HEK293 (cell line): Measurements from ENCODE around the gene FANCD2OS.

Source experiments
- BCL11B ChIP-seq: fragments of 450-650 bp; formaldehyde crosslinking; IDR thresholded peaks from 2 replicates; pipeline ENCODE4 v1.5.1; 2016; ENCODE audit warnings: low read depth, missing biosample characterization, missing genetic modification characterization
- IKZF3 ChIP-seq: fragments of 450-650 bp; IDR thresholded peaks from 2 replicates; pipeline ENCODE4 v1.5.0; 2018; ENCODE audit warnings: missing biosample characterization, mild to moderate bottlenecking, missing genetic modification characterization, moderate library complexity
- OSR2 ChIP-seq: fragments of 450-650 bp; formaldehyde crosslinking; IDR thresholded peaks from 2 replicates; pipeline ENCODE4 v1.5.1; 2016; ENCODE audit warnings: missing biosample characterization, missing genetic modification characterization
- SP2 ChIP-seq: fragments of 450-650 bp; formaldehyde crosslinking; IDR thresholded peaks from 2 replicates; pipeline ENCODE4 v1.5.1; 2016; ENCODE audit warnings: missing biosample characterization, missing genetic modification characterization
- YY2 ChIP-seq: fragments of 450-650 bp; formaldehyde crosslinking; IDR thresholded peaks from 2 replicates; pipeline ENCODE4 v1.5.1; 2016; ENCODE audit warnings: missing biosample characterization, missing genetic modification characterization
- ZBTB8A ChIP-seq: fragments of 450-650 bp; formaldehyde crosslinking; IDR thresholded peaks from 2 replicates; pipeline ENCODE4 v1.5.1; 2016; ENCODE audit warnings: missing biosample characterization, missing genetic modification characterization
- ZIC2 ChIP-seq: fragments of 450-650 bp; formaldehyde crosslinking; IDR thresholded peaks from 2 replicates; pipeline ENCODE4 v1.5.1; 2016; ENCODE audit warnings: missing biosample characterization, missing genetic modification characterization
- ZNF132 ChIP-seq: fragments of 450-650 bp; formaldehyde crosslinking; IDR thresholded peaks from 2 replicates; pipeline ENCODE4 v1.5.1; 2017; ENCODE audit warnings: missing biosample characterization, missing genetic modification characterization, borderline replicate concordance
- ZNF133 ChIP-seq: fragments of 450-650 bp; formaldehyde crosslinking; IDR thresholded peaks from 2 replicates; pipeline ENCODE4 v1.5.1; 2016; ENCODE audit warnings: missing biosample characterization, missing genetic modification characterization
- ZNF19 ChIP-seq: fragments of 450-650 bp; formaldehyde crosslinking; IDR thresholded peaks from 2 replicates; pipeline ENCODE4; 2016; ENCODE audit warnings: missing biosample characterization, missing genetic modification characterization, low read depth
- ZNF2 ChIP-seq: fragments of 450-650 bp; formaldehyde crosslinking; IDR thresholded peaks from 2 replicates; pipeline ENCODE4 v1.5.1; 2016; ENCODE audit warnings: missing biosample characterization, missing genetic modification characterization
- ZNF335 ChIP-seq: fragments of 450-650 bp; formaldehyde crosslinking; conservative IDR thresholded peaks from 2 replicates; pipeline ENCODE4 v1.5.1; 2016; ENCODE audit warnings: missing biosample characterization, missing genetic modification characterization
- ZNF354C ChIP-seq: fragments of 450-650 bp; formaldehyde crosslinking; IDR thresholded peaks from 2 replicates; pipeline ENCODE4 v1.5.1; 2016; ENCODE audit warnings: missing biosample characterization, missing genetic modification characterization, low read depth, borderline replicate concordance
- ZNF366 ChIP-seq: fragments of 450-650 bp; formaldehyde crosslinking; conservative IDR thresholded peaks from 2 replicates; pipeline ENCODE4 v1.5.1; 2016; ENCODE audit warnings: missing biosample characterization, missing genetic modification characterization
- ZNF391 ChIP-seq: fragments of 450-650 bp; formaldehyde crosslinking; IDR thresholded peaks from 2 replicates; pipeline ENCODE4 v1.5.1; 2016; ENCODE audit warnings: low read depth, missing biosample characterization, missing genetic modification characterization, borderline replicate concordance
- ZNF404 ChIP-seq: fragments of 450-650 bp; formaldehyde crosslinking; IDR thresholded peaks from 2 replicates; pipeline ENCODE4 v1.5.1; 2017; ENCODE audit warnings: missing biosample characterization, missing genetic modification characterization
- ZNF48 ChIP-seq: fragments of 450-650 bp; formaldehyde crosslinking; IDR thresholded peaks from 2 replicates; pipeline ENCODE4 v1.5.1; 2016; ENCODE audit warnings: missing biosample characterization, missing genetic modification characterization
- ZNF501 ChIP-seq: fragments of 450-650 bp; formaldehyde crosslinking; IDR thresholded peaks from 2 replicates; pipeline ENCODE4 v1.5.1; 2016; ENCODE audit warnings: missing biosample characterization, missing genetic modification characterization
- ZNF514 ChIP-seq: fragments of 450-650 bp; formaldehyde crosslinking; IDR thresholded peaks from 2 replicates; pipeline ENCODE4 v1.5.1; 2016; ENCODE audit warnings: missing biosample characterization, missing genetic modification characterization
- ZNF623 ChIP-seq: fragments of 450-650 bp; formaldehyde crosslinking; IDR thresholded peaks from 2 replicates; pipeline ENCODE4 v1.5.1; 2016; ENCODE audit warnings: missing biosample characterization, missing genetic modification characterization
- ZNF654 ChIP-seq: fragments of 450-650 bp; formaldehyde crosslinking; IDR thresholded peaks from 2 replicates; pipeline ENCODE4 v1.5.1; 2016; ENCODE audit warnings: low read depth, missing biosample characterization, missing genetic modification characterization
- ZNF776 ChIP-seq: fragments of 450-650 bp; formaldehyde crosslinking; IDR thresholded peaks from 2 replicates; pipeline ENCODE4 v1.5.0; 2017; ENCODE audit warnings: missing biosample characterization, missing genetic modification characterization, borderline replicate concordance
- TF ChIP-seq, protein P1 (sequence below): fragments of 450-650 bp; formaldehyde crosslinking; IDR thresholded peaks from 2 replicates; pipeline ENCODE4 v1.5.1; 2016; ENCODE audit warnings: missing biosample characterization, missing genetic modification characterization
- TF ChIP-seq, protein P2 (sequence below): fragments of 450-650 bp; formaldehyde crosslinking; IDR thresholded peaks from 2 replicates; pipeline ENCODE4 v1.5.1; 2016; ENCODE audit warnings: missing biosample characterization, missing genetic modification characterization, borderline replicate concordance
- TF ChIP-seq, protein P3 (sequence below): fragments of 450-650 bp; formaldehyde crosslinking; IDR thresholded peaks from 2 replicates; pipeline ENCODE4 v1.5.1; 2016; ENCODE audit warnings: missing biosample characterization, missing genetic modification characterization
- TF ChIP-seq, protein P4 (sequence below): fragments of 450-650 bp; formaldehyde crosslinking; IDR thresholded peaks from 2 replicates; pipeline ENCODE4 v1.5.1; 2016; ENCODE audit warnings: missing biosample characterization, missing genetic modification characterization
- TF ChIP-seq, protein P5 (sequence below): fragments of 450-650 bp; formaldehyde crosslinking; IDR thresholded peaks from 2 replicates; pipeline ENCODE4 v1.5.1; 2016; ENCODE audit warnings: missing biosample characterization, missing genetic modification characterization
- TF ChIP-seq, protein P6 (sequence below): sonication (generic); formaldehyde crosslinking; IDR thresholded peaks from 2 replicates; pipeline ENCODE4 v1.8.1; 2022; ENCODE audit warnings: mild to moderate bottlenecking, moderate library complexity, missing genetic modification reagents

Gene FANCD2OS

DNA sequence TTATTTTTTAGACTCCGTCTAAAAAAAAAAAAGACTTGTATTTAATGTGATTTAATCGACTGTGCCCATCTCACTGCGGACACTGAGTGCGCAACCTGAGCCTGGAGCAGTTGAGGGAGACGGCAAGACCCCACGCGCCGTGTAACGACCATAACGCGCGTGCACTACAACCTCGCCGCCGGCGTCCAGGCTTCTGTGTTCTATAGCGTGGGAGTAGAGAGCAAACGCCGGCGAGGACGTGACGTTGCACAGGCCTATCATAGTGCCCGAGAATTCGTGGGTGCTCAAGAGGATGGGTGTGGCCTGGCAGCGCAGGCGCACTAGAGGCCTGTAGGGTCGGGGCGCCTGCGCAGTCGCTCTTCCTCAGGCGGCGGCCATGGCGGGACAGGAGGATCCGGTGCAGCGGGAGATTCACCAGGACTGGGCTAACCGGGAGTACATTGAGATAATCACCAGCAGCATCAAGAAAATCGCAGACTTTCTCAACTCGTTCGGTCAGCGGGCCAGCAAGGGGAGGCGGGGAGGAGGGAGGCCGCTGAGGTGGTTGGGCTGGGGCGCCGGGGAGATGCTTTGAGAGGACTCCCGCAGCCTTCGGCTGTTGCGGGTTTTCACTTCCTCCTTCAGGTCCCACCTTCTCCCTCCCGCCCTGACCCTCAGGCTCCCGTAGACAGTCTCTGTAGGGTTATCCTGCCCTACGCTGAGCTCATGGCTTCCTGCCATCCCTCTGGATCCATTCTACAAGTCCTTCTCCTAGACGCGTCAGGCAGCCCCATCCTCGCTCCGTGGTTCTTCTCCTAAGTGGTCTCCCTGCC, 7.5 kb upstream of the FANCD2OS start, which contains the start of gene BRK1 (continued):
- TF ChIP-seq ZNF19 (tag by site-specific recombination) (no peak), ZNF623 (tag by site-specific recombination) (no peak), ZNF776 (no peak), ZNF133 (tag by site-specific recombination) (no peak), ZNF366 (no peak), ZIC2 (tag by site-specific recombination) (0 out of 2 replicates have a peak, but pooled peaks have one; percentile 16), OSR2 (tag by site-specific recombination) (no peak), ZNF501 (tag by site-specific recombination) (peak; percentile 69; the same call in 1 of the 2 replicates), ZNF404 (tag by site-specific recombination) (no peak), SP2 (tag by site-specific recombination) (peak; percentile 61), ZNF391 (tag by site-specific recombination) (0 out of 2 replicates have a peak, but pooled peaks have one; percentile 31), ZNF2 (tag by site-specific recombination) (peak; percentile 62), BCL11B (no peak), ZNF335 (tag by site-specific recombination) (peak; percentile 62), ZNF654 (tag by site-specific recombination) (no peak), ZNF48 (tag by site-specific recombination) (no peak), ZBTB8A (tag by site-specific recombination) (0 out of 2 replicates have a peak, but pooled peaks have one; percentile 24), ZNF132 (tag by site-specific recombination) (no peak), ZNF514 (tag by site-specific recombination) (no peak), IKZF3 (tag by site-specific recombination) (no peak), YY2 (tag by site-specific recombination) (peak; percentile 75; the same call in 1 of the 2 replicates), ZNF354C (tag by site-specific recombination) (no peak)
- TF ChIP-seq, protein P1, sequence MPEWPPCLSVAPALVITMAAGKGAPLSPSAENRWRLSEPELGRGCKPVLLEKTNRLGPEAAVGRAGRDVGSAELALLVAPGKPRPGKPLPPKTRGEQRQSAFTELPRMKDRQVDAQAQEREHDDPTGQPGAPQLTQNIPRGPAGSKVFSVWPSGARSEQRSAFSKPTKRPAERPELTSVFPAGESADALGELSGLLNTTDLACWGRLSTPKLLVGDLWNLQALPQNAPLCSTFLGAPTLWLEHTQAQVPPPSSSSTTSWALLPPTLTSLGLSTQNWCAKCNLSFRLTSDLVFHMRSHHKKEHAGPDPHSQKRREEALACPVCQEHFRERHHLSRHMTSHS (tag by site-specific recombination) = no peak
- TF ChIP-seq, protein P2, sequence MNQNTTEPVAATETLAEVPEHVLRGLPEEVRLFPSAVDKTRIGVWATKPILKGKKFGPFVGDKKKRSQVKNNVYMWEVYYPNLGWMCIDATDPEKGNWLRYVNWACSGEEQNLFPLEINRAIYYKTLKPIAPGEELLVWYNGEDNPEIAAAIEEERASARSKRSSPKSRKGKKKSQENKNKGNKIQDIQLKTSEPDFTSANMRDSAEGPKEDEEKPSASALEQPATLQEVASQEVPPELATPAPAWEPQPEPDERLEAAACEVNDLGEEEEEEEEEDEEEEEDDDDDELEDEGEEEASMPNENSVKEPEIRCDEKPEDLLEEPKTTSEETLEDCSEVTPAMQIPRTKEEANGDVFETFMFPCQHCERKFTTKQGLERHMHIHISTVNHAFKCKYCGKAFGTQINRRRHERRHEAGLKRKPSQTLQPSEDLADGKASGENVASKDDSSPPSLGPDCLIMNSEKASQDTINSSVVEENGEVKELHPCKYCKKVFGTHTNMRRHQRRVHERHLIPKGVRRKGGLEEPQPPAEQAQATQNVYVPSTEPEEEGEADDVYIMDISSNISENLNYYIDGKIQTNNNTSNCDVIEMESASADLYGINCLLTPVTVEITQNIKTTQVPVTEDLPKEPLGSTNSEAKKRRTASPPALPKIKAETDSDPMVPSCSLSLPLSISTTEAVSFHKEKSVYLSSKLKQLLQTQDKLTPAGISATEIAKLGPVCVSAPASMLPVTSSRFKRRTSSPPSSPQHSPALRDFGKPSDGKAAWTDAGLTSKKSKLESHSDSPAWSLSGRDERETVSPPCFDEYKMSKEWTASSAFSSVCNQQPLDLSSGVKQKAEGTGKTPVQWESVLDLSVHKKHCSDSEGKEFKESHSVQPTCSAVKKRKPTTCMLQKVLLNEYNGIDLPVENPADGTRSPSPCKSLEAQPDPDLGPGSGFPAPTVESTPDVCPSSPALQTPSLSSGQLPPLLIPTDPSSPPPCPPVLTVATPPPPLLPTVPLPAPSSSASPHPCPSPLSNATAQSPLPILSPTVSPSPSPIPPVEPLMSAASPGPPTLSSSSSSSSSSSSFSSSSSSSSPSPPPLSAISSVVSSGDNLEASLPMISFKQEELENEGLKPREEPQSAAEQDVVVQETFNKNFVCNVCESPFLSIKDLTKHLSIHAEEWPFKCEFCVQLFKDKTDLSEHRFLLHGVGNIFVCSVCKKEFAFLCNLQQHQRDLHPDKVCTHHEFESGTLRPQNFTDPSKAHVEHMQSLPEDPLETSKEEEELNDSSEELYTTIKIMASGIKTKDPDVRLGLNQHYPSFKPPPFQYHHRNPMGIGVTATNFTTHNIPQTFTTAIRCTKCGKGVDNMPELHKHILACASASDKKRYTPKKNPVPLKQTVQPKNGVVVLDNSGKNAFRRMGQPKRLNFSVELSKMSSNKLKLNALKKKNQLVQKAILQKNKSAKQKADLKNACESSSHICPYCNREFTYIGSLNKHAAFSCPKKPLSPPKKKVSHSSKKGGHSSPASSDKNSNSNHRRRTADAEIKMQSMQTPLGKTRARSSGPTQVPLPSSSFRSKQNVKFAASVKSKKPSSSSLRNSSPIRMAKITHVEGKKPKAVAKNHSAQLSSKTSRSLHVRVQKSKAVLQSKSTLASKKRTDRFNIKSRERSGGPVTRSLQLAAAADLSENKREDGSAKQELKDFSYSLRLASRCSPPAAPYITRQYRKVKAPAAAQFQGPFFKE (tag by site-specific recombination) = no peak
- TF ChIP-seq, protein P3, sequence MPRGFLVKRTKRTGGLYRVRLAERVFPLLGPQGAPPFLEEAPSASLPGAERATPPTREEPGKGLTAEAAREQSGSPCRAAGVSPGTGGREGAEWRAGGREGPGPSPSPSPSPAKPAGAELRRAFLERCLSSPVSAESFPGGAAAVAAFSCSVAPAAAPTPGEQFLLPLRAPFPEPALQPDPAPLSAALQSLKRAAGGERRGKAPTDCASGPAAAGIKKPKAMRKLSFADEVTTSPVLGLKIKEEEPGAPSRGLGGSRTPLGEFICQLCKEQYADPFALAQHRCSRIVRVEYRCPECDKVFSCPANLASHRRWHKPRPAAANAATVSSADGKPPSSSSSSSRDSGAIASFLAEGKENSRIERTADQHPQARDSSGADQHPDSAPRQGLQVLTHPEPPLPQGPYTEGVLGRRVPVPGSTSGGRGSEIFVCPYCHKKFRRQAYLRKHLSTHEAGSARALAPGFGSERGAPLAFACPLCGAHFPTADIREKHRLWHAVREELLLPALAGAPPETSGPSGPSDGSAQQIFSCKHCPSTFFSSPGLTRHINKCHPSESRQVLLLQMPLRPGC = peak; percentile 48; the same call in 1 of the 2 replicates
- TF ChIP-seq, protein P4, sequence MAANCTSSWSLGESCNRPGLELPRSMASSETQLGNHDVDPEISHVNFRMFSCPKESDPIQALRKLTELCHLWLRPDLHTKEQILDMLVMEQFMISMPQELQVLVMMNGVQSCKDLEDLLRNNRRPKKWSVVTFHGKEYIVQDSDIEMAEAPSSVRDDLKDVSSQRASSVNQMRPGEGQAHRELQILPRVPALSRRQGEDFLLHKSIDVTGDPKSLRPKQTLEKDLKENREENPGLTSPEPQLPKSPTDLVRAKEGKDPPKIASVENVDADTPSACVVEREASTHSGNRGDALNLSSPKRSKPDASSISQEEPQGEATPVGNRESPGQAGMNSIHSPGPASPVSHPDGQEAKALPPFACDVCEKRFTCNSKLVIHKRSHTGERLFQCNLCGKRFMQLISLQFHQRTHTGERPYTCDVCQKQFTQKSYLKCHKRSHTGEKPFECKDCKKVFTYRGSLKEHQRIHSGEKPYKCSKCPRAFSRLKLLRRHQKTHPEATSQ (tag by site-specific recombination) = peak; percentile 1; the same call in 1 of the 2 replicates
- TF ChIP-seq, protein P5, sequence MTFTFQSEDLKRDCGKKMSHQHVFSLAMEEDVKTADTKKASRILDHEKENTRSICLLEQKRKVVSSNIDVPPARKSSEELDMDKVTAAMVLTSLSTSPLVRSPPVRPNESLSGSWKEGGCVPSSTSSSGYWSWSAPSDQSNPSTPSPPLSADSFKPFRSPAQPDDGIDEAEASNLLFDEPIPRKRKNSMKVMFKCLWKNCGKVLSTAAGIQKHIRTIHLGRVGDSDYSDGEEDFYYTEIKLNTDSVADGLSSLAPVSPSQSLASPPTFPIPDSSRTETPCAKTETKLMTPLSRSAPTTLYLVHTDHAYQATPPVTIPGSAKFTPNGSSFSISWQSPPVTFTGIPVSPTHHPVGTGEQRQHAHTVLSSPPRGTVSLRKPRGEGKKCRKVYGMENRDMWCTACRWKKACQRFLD (tag by site-specific recombination) = no peak
- TF ChIP-seq, protein P6, sequence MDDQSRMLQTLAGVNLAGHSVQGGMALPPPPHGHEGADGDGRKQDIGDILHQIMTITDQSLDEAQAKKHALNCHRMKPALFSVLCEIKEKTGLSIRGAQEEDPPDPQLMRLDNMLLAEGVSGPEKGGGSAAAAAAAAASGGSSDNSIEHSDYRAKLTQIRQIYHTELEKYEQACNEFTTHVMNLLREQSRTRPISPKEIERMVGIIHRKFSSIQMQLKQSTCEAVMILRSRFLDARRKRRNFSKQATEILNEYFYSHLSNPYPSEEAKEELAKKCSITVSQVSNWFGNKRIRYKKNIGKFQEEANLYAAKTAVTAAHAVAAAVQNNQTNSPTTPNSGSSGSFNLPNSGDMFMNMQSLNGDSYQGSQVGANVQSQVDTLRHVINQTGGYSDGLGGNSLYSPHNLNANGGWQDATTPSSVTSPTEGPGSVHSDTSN = no peak
